Heart left ventricle (tissue), 16 donors: ENCODE measurements around the gene C3orf52. TPM values are rescaled to one million over a fixed set of nuclear protein-coding genes. Genes with fewer than 3 reads are reported as not detected.

Experiments
- ATAC-seq, 4 donors: fragments of 200-7000 bp; cut with Tn5 transposase; one replicate each; pipeline ENCODE4 v1.9.1; 2020 to 2022; ENCODE audit warnings: moderate library complexity in 4 of 4, mild to moderate bottlenecking in 3 of 4, moderate number of reproducible peaks in 1 of 4
- DNase-seq, 5 donors: peaks; one replicate each; pipeline ENCODE4 v3.0.0-alpha.2; 2020
- H3K27ac ChIP-seq, 12 donors: fragments of 200-600 bp; sonication (generic) in 4 of 12; one replicate each; pipeline versions ENCODE4 v1.5.0 to v1.8.0; 2016 to 2022; ENCODE audit warnings: mild to moderate bottlenecking in 2 of 12
- H3K27me3 ChIP-seq, 9 donors: fragments of 200-600 bp; sonication (generic) in 2 of 9; one replicate each; pipeline versions ENCODE4 v1.5.1 to v1.8.0; 2016 to 2022; ENCODE audit warnings: mild to moderate bottlenecking in 3 of 9
- H3K36me3 ChIP-seq, 9 donors: fragments of 200-600 bp; sonication (generic) in 2 of 9; one replicate each; pipeline versions ENCODE4 v1.5.0 to v1.8.0; 2018 to 2022; ENCODE audit warnings: mild to moderate bottlenecking in 2 of 9
- H3K4me1 ChIP-seq, 12 donors: fragments of 200-600 bp; sonication (generic) in 4 of 12; one replicate each; pipeline versions ENCODE4 v1.5.0 to v1.8.0; 2016 to 2022; ENCODE audit warnings: mild to moderate bottlenecking in 3 of 12
- H3K4me3 ChIP-seq, 12 donors: fragments of 200-600 bp; sonication (generic) in 4 of 12; one replicate each; pipeline versions ENCODE4 v1.5.0 to v1.8.0; 2017 to 2022; ENCODE audit warnings: mild to moderate bottlenecking in 9 of 12, moderate library complexity in 4 of 12
- H3K9me3 ChIP-seq, 12 donors: fragments of 200-600 bp; sonication (generic) in 4 of 12; one replicate each; pipeline versions ENCODE4 v1.5.0 to v1.8.0; 2016 to 2022; ENCODE audit warnings: mild to moderate bottlenecking in 1 of 12
- POLR2A ChIP-seq, 2 donors: fragments of 450-650 bp; IDR thresholded peaks; one replicate each; pipeline ENCODE4 v1.6.1; 2017; ENCODE audit warnings: antibody characterized with exemption in 2 of 2, mild to moderate bottlenecking in 2 of 2, moderate library complexity in 2 of 2
- WGBS, 4 donors: extraction: QIAGEN DNeasy Blood & Tissue Kit in 2 of 4; methylation state at CpG; one replicate each; pipeline versions ENCODE4 v1.1.5 to v1.1.7; 2013 to 2018; 5-methylcytosine and 5-hydroxymethylcytosine counted together
- intact Hi-C, 10 donors: fragments of 100-400 bp; cut with DNase I; formaldehyde crosslinking; loops; one replicate each; pipeline versions ENCODE4 v1.11.1 to v1.14.2; 2022
- polyA plus RNA-seq, 2 donors: library from polyadenylated mRNA; stranded (reverse); fragments of 200-250 nt; gene quantifications; one replicate each; pipeline ENCODE4 v1.2.3, GENCODE V29; 2013
- total RNA-seq, 9 donors: library from RNA; depleted of rRNA in 2 of 9; stranded (reverse); fragments of >200 nt in 2 of 9; fragmentation: NEBNext Ultra II Directional in 3 of 9; extraction: Animal tissue kit (Norgen Biotek cat#: 25700) in 3 of 9; gene quantifications; one replicate each; pipeline versions ENCODE4 v1.1.0 to v1.2.4, GENCODE V29; 2016 to 2023
- TF ChIP-seq, protein P1 (sequence below), 12 donors: fragments of 200-600 bp; sonication (generic) in 4 of 12; IDR thresholded peaks; one replicate each; pipeline versions ENCODE4 v1.5.0 to v1.8.0; 2018 to 2022; ENCODE audit warnings: antibody characterized with exemption in 12 of 12, mild to moderate bottlenecking in 5 of 12
- donor health status: ischemic (EF 13 %, LVEDD 7.1; RV severe dilation, severe dysfunction).
- donor health status: healthy with polysubstance abuse.
- donor health status: DM: no; HTN: yes; CAD: no.
- donor health status: DM: no; HTN: no; CAD: no.
- donor health status: ischemic (EF 25% LVEDD 6.9; RV normal size, moderate dysfunction).
- donor health status: ischemic (EF 25% LVEDD 5.7; RV mildly dilated, moderate dysfunction).
- donor health status: healthy.
- donor health status: DM: yes; HTN: yes; CAD: no.
- donor health status: ischemic (EF 35%, LVEDD 5.7; RV mildly dilated, moderate dysfunction).
- donor health status: nonischemic (EF 11% LVEDD 7.7; RV severe dilation, severe dysfunction).
- donor health status: DM: yes; HTN: yes; CAD: no.
- donor health status: PGD.
- donor health status: ischemic (EF 29% LVEDD 5.4; RV normal size, mild dysfunction).
- donor health status: nonischemic (EF 23%, LVEDD 6.1; RV moderate dilation, normal function).

Gene C3orf52
- total and polyA plus RNA-seq, 11 donors: 1.4 to 9.6 (median 4.9) TPM

- DNase-seq (no peak), ATAC-seq (no peak)
- intact Hi-C loops: no loop called here
- WGBS, 4 donors: 69 to 78% (median 75%) methylated on average over 2 of the region's 2 CpGs
- Histone ChIP-seq H3K27me3 (no peaks in the 10 kb centered on the region), H3K4me1 (peaks cover 0 to 10% (median 0%) of the 10 kb centered on the region in 12 donors), H3K9me3 (no peaks in the 10 kb centered on the region), H3K36me3 (peaks cover 0 to 10% (median 0%) of the 10 kb centered on the region in 9 donors), H3K27ac (no peak overlapping the region), H3K4me3 (no peak overlapping the region)
- TF ChIP-seq POLR2A (IDR thresholded peaks at IDR 0.05): no peak
- TF ChIP-seq, protein P1, sequence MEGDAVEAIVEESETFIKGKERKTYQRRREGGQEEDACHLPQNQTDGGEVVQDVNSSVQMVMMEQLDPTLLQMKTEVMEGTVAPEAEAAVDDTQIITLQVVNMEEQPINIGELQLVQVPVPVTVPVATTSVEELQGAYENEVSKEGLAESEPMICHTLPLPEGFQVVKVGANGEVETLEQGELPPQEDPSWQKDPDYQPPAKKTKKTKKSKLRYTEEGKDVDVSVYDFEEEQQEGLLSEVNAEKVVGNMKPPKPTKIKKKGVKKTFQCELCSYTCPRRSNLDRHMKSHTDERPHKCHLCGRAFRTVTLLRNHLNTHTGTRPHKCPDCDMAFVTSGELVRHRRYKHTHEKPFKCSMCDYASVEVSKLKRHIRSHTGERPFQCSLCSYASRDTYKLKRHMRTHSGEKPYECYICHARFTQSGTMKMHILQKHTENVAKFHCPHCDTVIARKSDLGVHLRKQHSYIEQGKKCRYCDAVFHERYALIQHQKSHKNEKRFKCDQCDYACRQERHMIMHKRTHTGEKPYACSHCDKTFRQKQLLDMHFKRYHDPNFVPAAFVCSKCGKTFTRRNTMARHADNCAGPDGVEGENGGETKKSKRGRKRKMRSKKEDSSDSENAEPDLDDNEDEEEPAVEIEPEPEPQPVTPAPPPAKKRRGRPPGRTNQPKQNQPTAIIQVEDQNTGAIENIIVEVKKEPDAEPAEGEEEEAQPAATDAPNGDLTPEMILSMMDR (IDR thresholded peaks at IDR 0.05): no peak
These were observed 15.7 kb downstream of the C3orf52 start for GRCh38 chr3:112101916-112102315.

DNA sequence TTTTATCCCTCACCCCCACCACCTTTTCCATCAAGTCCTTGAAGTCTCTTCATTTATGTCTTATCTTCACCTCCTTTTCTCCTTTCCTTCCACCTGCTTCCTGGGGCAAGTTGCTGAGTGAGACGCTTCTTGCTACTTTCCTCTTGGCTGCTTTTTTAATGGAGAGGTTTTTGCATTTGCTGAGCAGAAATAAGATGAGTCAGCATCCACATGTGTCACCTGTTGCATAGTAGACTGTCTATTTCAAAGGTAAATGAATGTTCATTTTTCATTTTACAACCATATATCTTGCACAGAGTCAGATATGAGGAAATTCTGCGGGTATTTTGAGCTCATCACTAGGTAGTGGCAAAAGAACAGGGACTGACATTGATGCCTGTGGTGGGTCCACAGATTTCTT is 18.6 kb downstream of the C3orf52 start:
- no peak for TF ChIP-seq POLR2A (IDR thresholded peaks at IDR 0.05)
- TF ChIP-seq, protein P1 (IDR thresholded peaks at IDR 0.05): no peak
- no peak for DNase-seq
- intact Hi-C loops: no loop called here

GRCh38 chr3:112109322-112109721 is 23.1 kb downstream of the C3orf52 start:
- TF ChIP-seq, protein P1 (IDR thresholded peaks at IDR 0.05): no peak
- no peak for TF ChIP-seq POLR2A (IDR thresholded peaks at IDR 0.05)
- Histone ChIP-seq H3K27me3 (no peaks in the 10 kb centered on the region), H3K27ac (no peak overlapping the region), H3K9me3 (no peaks in the 10 kb centered on the region), H3K4me3 (no peak overlapping the region), H3K36me3 (peaks cover 0 to 17% (median 0%) of the 10 kb centered on the region in 9 donors), H3K4me1 (no peaks in the 10 kb centered on the region)
- DNase-seq: no peak
- ATAC-seq: no peak
- intact Hi-C loops: no loop called here
- WGBS, 4 donors: 80 to 86% (median 83%) methylated on average over 5 of the region's 5 CpGs

More for the DNA sequence above, 18.6 kb downstream of the C3orf52 start:
- Histone ChIP-seq H3K4me3 (no peak overlapping the region), H3K27me3 (no peaks in the 10 kb centered on the region), H3K9me3 (no peaks in the 10 kb centered on the region), H3K36me3 (peaks cover 0 to 11% (median 0%) of the 10 kb centered on the region in 9 donors), H3K4me1 (no peaks in the 10 kb centered on the region), H3K27ac (no peak overlapping the region)
- 87 to 90% (median 89%) methylated on average over 2 of the region's 2 CpGs for WGBS, 4 donors
- ATAC-seq: no peak

DNA sequence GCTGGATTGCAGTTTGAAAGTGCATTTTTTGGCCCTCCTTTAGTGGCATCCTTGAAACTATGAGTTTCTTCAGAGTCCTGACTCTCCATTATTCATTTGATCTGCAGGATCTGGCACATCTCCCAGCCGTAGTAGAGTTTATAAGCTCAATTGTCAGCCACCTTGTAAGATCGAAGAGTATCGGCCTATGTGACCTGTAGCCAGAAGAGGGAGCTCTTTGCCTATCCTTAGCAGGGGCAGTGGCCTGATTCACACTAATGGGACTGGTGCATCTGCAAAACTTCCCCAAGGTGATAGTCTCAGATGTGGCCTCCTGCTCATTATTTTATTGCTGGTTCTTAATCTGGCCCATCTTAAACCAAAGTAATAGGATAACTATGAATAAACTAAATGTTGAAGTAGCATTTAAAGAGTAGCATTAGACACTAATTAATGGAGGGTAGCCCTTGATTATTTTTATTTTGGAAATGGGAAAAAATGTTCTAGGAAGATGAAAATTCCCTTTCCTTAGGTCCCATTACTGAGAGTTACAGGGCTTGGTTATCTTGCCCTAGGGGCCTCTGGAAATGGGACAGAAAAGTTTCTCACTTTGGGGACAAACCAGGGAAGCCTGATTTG is 25.7 kb downstream of the C3orf52 start:
- ATAC-seq (peak; percentile 64 to 86 (median 77)), DNase-seq (peak in 2 of 5 donors; percentile 39 to 40)
- Histone ChIP-seq H3K36me3 (peaks cover 0 to 13% (median 0%) of the 10 kb centered on the region in 9 donors), H3K9me3 (no peaks in the 10 kb centered on the region), H3K27me3 (no peaks in the 10 kb centered on the region), H3K27ac (no peak overlapping the region), H3K4me1 (peaks cover 0 to 15% (median 8%) of the 10 kb centered on the region in 12 donors), H3K4me3 (no peak overlapping the region)
- WGBS, 4 donors: 17 to 23% (median 21%) methylated on average over 3 of the region's 3 CpGs
- intact Hi-C loops: loop anchor here in 9 of 10 donors (2.0 to 10.0 kb wide), 5 partner anchors 173 to 423 kb away; no protein-coding TSS in a partner anchor
- TF ChIP-seq, protein P1 (IDR thresholded peaks at IDR 0.05): peak; percentile 62 to 82 (median 70)
- no peak for TF ChIP-seq POLR2A (IDR thresholded peaks at IDR 0.05)
